NB4 (cell line): ENCODE data around the gene OMA1.

Experiments
- DNase-seq: peaks from one replicate; pipeline ENCODE4 v3.0.0; 2010; ENCODE audit warnings: low read depth
- H3K4me3 ChIP-seq: one replicate; pipeline ENCODE4 v1.5.1; 2011; ENCODE audit warnings: mild to moderate bottlenecking, low read depth, low read length, moderate library complexity
- CTCF ChIP-seq: IDR thresholded peaks from one replicate; pipeline ENCODE4 v1.5.1; 2012; ENCODE audit warnings: low read depth, low read length
- MAX ChIP-seq: IDR thresholded peaks from 2 replicates; pipeline ENCODE4 v1.6.1; 2011; ENCODE audit warnings: low read depth, low read length
- MYC ChIP-seq: IDR thresholded peaks from 2 replicates; pipeline ENCODE4 v1.6.1; 2011; ENCODE audit warnings: low read depth, low read length
- POLR2A ChIP-seq: IDR thresholded peaks from 2 replicates; pipeline ENCODE4 v1.6.1; 2011; ENCODE audit warnings: mild to moderate bottlenecking; ENCODE audit not compliant: insufficient read length; ENCODE audit errors: extremely low read depth

The OMA1 gene

GRCh38 chr1:58460469-58460868 is 86.1 kb downstream of the OMA1 start:
- DNase-seq = peak; percentile 39
- no peak overlapping the region for H3K4me3 ChIP-seq
- TF ChIP-seq MAX = peak; percentile 51
- no peak for TF ChIP-seq MYC
- no peak for TF ChIP-seq CTCF

GRCh38 chr1:58459911-58460310 is 86.6 kb downstream of the OMA1 start:
- no peak for DNase-seq
- no peak for TF ChIP-seq POLR2A
- no peak overlapping the region for H3K4me3 ChIP-seq

DNA sequence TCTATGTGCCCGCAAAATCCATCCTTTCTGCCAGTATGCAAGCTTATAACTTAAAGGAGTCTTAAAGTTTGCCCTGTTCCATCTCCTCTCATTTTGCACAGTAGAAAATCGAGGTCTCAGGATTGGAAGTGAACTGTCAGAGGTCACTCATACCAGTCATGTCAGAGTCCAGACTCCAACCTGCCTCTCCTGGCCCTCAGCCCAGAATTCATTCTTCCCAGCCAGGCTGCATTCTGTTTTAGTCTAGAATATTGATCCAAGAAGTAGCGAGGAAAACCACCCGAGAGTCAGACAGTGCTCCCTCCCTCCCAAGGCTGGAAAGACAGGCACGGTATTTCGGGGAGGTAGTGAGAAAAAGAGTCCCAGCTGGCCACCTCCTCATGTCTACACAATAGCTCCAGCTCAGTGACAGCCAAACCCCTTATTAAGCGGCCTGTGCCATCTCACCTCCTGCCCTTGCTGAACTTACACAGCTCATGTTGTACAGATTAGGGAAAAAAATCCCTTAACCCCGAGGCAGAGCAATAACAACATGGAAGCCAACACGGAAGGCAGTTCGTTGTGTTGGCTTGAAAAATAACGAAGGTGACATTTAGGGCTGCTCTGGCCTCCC is 89.4 kb downstream of the OMA1 start:
- H3K4me3 ChIP-seq = no peak overlapping the region
- no peak for DNase-seq
- TF ChIP-seq POLR2A (no peak), CTCF (no peak), MAX (no peak), MYC (no peak)

DNA sequence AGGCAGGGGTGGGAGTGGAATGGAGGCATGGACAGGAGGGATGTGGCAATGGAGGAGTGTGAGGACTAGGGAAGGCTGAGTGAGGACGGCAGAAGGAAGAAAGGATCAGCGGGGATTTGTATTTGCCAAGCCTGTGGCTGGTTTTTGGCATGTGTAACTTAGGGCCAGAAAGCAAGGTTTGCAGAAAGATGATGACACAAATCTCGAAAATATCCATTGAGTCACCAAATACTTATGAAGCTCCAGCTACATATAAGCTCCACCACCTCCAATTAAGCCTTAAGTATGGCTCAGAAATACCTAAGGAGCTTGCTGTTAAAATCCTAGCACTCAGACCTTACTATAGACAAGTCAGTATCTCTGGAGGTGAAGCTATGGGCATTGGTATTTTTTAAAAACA is 90.1 kb downstream of the OMA1 start:
- TF ChIP-seq MAX (no peak), MYC (no peak), POLR2A (no peak), CTCF (no peak)
- H3K4me3 ChIP-seq = no peak overlapping the region
- no peak for DNase-seq

DNA sequence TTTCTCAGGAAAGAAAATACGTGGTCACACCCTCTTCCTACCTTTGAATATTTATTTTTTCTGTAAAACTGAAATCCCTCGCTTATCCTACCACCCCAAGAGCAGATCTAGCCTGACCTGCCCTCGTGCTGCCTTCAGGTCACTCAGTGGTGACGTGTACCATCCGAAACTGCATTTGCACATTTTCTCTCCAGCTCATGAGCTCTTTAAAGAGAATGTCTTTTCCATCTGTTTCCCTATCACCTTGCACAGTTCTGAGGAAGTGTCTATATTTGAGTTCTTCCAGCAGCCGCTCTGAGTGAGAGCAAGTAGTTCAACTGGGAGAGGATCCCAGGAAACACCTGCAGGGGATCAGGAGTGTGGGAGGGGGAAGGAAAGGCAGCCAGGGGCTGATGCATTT is 91.7 kb downstream of the OMA1 start:
- H3K4me3 ChIP-seq = no peak overlapping the region
- DNase-seq = no peak
- TF ChIP-seq CTCF (no peak), MAX (no peak), MYC (no peak), POLR2A (no peak)

DNA sequence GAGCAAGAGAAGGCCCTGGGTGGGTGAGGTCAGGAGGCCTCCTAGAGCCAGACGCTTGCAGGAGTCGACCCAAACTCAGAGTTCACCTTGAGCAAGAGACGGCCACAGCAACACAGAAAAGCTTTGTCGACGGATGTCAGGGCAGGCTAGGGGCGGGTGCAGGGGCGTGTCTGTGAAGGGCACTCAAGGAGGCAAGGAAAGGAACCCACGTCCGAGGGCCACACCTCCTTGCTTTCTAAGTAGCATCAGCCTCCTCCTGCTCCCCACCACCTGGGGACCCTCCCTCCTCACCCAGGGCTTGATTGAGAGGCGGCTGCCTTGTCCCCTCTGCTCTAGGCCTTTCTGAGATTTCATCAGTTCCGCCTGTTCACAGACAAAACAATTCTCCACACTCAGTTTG is 92.1 kb downstream of the OMA1 start:
- TF ChIP-seq MAX (no peak), CTCF (no peak), POLR2A (no peak), MYC (no peak)
- DNase-seq = no peak
- H3K4me3 ChIP-seq = no peak overlapping the region
